Stimulated activated CD4-positive, alpha-beta T cell treated with anti-CD3 and anti-CD28 coated beads, Interleukin-4, amount 100 ng/mL, for 48 hours (primary cell): ENCODE data around the gene CDA.

Experiments used
- DNase-seq, 2 donors: peaks; one replicate each; pipeline ENCODE4 v3.0.0-alpha.2; 2020; ENCODE audit warnings: low read depth in 2 of 2

The CDA gene

GRCh38 chr1:20648438-20648837, 59.5 kb downstream of the CDA start:
- DNase-seq, result no peak

GRCh38 chr1:20648946-20649345, 60.0 kb downstream of the CDA start:
- no peak for DNase-seq

- DNase-seq, result no peak
These were observed 63.4 kb downstream of the CDA start for GRCh38 chr1:20652300-20652699.

- no peak for DNase-seq
These were observed 65.3 kb downstream of the CDA start for GRCh38 chr1:20654104-20654690.

GRCh38 chr1:20657024-20657423, 68.1 kb downstream of the CDA start:
- no peak for DNase-seq

GRCh38 chr1:20658166-20658915, 69.4 kb downstream of the CDA start:
- DNase-seq, result no peak

GRCh38 chr1:20660363-20660762, 71.5 kb downstream of the CDA start:
- no peak for DNase-seq

- no peak for DNase-seq
These were observed 71.9 kb downstream of the CDA start for GRCh38 chr1:20660847-20661206.

GRCh38 chr1:20661207-20662109, 72.6 kb downstream of the CDA start, which contains the start of gene DDOST:
TSS of gene DDOST (minus strand) at chr1:20661369. CDS start at chr1:20661350, 19 bp downstream.
- DNase-seq, result peak; percentile 88 to 93

- no peak for DNase-seq
These were observed 73.2 kb downstream of the CDA start for GRCh38 chr1:20662110-20662475.

- no peak for DNase-seq
These were observed 74.5 kb downstream of the CDA start for GRCh38 chr1:20663365-20663764.

- no peak for DNase-seq
These were observed 75.2 kb downstream of the CDA start for GRCh38 chr1:20663969-20664715.

- DNase-seq, result no peak
These were observed 76.8 kb downstream of the CDA start for GRCh38 chr1:20665726-20666125.

- DNase-seq, result no peak
These were observed 77.2 kb downstream of the CDA start for GRCh38 chr1:20666146-20666545.

GRCh38 chr1:20666804-20667203, 77.9 kb downstream of the CDA start:
- no peak for DNase-seq
